ENCODE results near the gene TBC1D12.

DNA sequence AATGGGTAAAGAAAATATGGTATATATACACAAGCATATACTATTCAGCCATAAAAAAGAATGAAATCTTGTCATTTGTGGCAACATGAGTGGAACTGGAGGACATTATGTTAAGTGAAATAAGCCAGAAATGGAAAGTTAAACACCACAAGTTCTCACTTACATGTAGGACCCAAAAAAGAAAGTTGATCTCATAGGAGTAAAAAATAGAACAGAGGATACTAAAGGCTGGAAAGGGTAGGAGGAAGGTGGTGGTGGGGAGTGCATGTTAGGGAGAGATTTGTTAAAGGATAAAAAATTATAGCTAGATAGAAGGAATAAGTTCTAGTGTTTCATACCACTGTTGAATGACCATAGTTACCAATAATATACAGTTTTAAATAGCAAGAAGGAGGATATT, 48.4 kb downstream of the TBC1D12 start:
- TF ChIP-seq CTCF (IDR thresholded peaks at IDR 0.05) (no peak), POLR2A (IDR thresholded peaks at IDR 0.05) (no peak)
